Left hindlimb (tissue), 1 donor: ENCODE data around the gene HCAR3.
"Not testable (repeated sequence)": the region's sequence is repeated elsewhere in the genome, so short reads cannot be mapped to it uniquely, and the experiment has no call there.

Experiments used
- DNase-seq: peaks from one replicate; pipeline ENCODE4 v3.0.0-alpha.2; 2018

The HCAR3 gene

DNA sequence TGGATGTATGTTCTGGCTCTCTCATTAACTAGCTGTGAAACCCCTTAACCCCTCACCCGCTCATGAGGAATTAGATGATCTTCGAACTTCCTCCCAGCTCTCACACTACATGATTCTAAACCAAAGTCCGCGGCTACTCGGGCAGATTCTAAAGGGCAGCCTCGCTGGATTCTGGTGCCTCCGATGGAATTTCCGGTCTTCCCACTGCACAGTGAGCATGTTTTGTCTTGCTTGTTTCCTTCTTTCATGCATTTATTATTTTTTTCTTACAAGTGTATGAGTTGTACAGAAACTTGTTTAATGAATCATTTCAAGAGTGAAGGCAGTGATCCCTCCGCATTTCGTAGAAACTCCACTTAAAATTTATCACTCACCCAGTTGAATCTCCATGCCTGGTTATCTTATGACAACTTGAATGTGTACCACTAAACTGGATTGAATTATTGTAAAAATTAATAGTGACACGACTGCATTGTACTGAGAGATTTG lies 4.5 kb upstream of the HCAR3 start:
- DNase-seq, result no peak

DNA sequence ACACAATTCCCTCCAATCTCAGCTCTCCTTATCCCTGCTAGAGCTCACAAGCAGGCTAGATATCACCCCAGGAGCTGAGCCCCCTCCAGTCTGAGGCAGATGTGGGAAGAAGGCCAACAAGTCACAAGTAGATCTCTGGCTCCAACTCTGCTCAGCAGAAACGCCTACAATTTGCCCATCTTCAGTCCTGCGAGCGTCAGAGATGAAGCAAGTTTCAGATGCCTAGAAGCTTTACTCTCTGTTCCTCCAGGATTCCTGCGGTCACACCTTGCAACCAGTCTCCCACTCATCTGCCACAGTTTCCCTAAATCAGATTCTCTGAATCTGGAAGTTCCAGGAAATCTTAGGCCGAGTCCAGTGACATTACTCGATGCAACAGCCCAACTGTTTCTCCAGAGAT lies 1.4 kb downstream of the HCAR3 start:
- not testable (repeated sequence) for DNase-seq

DNA sequence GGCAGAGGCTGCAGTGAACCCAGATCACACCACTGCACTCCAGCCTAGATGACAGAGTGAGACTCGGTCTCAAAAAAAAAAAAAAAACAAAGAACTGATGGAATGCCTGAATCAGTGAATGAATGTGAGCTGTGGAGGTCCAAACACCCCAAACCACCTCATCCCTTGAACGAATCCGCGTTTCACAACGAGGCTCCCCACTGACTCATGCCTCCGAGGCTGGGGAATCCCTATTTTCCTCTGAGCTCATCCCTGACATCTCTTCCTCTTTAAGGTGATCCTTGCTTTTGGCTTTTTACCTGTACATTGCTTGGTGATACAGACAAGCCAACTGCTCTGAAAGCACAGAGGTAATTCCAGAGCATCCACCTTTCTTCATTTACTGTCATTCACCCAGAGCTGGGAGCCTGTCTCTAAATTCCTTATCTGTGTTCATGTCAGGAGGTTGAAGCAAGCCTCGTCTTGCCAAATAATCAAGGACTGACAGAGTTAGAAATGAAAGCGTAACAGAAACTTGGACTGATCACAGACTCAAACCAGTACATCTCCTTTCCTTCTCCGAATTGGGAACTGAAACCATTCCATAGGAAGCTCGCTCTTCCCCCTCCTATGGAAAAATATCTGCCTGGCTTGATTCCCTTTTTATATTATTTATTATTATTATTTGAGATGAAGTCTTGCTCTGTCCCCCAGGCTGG lies 3.0 kb downstream of the HCAR3 start:
- DNase-seq, result not testable (repeated sequence)

DNA sequence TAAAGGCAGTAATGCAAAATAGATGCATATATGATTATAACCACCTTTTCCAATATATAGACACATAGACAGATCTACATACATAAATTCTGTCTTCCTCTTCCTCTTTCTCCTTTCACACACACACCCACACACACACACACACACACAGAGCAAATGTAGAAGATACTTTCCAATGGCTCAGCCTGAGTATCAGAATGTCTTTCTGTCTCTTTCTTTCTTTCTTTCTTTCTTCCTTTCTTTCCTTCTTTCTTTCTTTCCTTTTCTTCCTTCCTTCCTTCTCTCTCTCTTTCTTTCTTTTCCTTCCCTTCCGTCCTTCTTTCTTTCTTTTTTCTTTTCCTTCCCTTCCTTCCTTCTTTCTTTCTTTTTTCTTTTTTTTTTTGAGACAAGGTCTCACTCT lies 5.3 kb downstream of the HCAR3 start:
- not testable (repeated sequence) for DNase-seq

DNA sequence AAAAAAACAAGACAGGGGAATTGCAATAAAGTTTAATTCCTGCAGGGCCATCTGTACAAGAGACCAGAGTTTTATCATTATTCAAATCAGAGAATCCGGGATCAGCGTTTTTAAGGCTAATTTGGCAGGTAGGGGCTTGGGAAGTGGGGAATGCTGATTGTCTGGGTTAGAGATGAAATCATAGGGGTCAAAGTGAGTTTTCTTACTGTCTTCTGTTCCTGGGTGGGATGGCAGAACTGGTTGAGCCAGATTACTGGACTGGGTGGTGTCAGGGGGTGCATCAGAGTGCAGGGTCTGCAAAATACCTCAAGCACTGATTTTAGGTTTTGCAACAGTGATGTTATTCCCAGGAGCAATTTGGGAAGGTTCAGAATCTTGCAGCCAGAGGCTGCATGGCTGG lies 6.3 kb downstream of the HCAR3 start:
- DNase-seq, result not testable (repeated sequence)

DNA sequence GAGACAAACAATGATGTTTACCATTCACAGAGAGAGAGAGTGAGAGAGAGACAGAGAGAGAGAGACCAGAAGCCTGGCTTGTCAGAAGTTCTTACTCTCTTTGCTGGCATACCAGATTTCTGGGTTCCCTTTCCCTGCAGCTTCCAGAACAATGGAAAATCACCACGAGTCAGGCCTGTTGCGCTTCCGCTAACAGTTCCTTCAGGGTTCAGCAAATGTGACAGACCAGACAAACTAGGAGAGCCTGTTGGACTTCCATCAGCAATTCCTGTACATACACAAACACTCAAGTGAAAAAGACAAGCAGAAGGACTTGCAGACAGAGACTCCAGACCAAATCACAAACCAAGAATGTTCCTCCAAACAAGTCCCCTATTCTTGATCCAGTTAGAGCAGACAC lies 7.3 kb downstream of the HCAR3 start:
- DNase-seq, result not testable (repeated sequence)

DNA sequence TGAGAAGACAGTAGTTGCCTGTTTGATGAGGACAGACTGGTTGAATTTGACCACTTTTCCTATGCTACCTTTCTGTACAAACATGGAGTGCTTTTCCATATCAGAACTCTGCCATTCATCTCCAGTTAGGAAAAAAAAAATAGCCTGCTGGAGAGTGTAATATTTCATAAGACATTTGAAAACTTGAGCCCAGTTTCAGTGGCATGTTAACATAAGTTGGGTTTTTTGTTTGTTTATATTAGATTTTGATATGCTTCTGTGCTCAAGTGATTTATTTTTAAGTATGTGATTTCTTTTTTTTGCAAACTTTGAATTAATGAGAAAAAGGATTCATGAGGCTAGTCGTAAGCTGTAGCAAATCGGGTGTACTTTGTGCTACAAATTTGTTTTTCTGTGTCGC lies 12.8 kb downstream of the HCAR3 start:
- not testable (repeated sequence) for DNase-seq

DNA sequence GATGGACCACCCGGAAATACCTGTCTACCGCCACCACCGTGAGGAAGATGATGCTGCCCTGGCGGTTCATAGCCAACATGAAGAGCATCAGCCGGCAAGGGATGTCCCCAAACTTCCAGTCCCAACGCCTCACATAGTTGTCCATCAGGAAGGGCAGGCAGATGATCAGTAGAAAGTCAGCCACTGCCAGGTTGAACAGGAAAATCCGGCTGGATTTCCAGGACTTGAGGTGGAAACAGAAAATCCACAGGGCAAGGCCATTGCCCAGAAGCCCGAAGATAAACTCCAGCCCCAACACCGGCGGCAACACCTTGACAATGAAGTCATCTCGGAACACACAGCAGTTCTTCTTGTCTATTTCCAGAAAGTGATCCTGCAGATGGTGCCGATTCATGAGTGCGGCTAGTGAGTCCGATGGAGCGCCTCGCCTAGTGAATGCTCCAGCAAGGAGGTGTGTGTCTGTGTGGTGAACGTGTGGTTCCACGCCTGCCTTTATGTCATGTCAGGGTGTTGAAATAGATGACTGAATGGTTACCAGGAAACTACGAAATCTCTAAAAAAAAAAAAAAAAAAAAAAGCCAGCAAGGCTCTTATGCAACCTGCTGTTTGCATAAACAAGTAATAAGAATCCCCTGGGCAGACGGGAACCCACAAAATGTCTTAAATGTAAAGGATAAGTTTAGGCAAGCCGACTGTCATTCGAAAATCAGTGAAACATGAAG lies 13.6 kb downstream of the HCAR3 start, which contains the start of gene HCAR2:
HCAR2 (minus strand) TSS at position 468 of the 722 bp plus-strand sequence; CDS start at position 394, 74 bp downstream.
- not testable (repeated sequence) for DNase-seq

DNA sequence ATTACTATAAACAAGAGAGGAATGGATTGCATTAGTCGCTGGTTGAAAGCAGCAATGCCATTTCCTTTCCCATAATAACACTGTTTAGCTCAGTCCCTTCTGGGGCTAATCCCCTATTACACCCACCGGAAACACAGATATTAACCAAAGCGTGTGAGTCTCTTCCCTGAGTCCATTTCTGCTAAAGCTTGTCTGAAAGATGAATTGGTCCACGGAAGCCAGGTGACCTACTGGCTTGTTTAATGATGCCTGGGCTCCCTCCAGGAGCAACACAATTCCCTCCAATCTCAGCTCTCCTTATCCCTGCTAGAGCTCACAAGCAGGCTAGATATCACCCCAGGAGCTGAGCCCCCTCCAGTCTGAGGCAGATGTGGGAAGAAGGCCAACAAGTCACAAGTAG lies 15.1 kb downstream of the HCAR3 start:
- DNase-seq, result not testable (repeated sequence)

DNA sequence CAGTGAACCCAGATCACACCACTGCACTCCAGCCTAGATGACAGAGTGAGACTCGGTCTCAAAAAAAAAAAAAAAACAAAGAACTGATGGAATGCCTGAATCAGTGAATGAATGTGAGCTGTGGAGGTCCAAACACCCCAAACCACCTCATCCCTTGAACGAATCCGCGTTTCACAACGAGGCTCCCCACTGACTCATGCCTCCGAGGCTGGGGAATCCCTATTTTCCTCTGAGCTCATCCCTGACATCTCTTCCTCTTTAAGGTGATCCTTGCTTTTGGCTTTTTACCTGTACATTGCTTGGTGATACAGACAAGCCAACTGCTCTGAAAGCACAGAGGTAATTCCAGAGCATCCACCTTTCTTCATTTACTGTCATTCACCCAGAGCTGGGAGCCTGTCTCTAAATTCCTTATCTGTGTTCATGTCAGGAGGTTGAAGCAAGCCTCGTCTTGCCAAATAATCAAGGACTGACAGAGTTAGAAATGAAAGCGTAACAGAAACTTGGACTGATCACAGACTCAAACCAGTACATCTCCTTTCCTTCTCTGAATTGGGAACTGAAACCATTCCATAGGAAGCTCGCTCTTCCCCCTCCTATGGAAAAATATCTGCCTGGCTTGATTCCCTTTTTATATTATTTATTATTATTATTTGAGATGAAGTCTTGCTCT lies 16.4 kb downstream of the HCAR3 start:
- DNase-seq, result not testable (repeated sequence)

DNA sequence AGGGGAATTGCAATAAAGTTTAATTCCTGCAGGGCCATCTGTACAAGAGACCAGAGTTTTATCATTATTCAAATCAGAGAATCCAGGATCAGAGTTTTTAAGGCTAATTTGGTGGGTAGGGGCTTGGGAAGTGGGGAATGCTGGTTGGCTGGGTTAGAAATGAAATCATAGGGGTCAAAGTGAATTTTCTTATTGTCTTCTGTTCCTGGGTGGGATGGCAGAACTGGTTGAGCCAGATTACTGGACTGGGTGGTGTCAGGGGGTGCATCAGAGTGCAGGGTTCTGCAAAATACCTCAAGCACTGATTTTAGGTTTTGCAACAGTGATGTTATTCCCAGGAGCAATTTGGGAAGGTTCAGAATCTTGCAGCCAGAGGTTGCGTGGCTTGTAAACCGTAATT lies 19.7 kb downstream of the HCAR3 start:
- not testable (repeated sequence) for DNase-seq

DNA sequence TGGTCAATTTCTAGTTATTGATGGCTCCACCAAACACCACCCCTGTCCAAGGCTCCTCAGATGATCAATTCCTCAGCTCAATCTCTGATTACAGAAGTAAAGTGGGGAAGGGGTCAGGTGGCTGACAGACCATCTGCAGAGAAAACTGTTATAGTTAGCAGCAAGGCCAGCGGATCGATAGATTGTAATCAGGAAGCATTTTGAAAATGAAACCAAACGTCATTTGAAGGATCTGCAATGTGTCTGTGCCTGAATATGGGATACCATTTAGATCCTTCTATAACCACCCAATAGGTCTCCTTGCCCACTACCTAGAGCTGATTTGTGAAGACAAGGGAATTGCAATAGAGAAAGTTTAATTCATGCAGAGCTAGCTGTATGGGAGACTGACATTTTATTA lies 25.0 kb downstream of the HCAR3 start:
- no peak for DNase-seq

DNA sequence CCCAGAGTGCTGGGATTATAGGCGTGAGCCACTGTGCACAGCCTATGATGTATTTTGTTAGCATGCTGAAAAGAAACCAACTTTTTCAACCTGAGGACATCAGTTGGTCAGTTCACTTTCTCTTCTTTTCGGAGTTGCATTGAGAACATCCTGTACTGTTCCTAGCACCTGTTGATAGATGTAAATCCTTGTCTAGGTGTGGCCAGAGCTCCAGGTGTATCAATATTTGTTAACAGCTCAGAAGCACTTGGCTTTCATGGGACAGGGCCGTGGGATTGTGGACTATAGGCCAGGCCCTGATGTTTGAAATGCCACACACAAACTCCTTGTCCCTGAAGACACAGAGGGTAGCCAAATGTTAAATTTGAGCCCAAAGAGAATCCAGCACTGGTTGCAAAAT lies 28.3 kb downstream of the HCAR3 start:
- no peak for DNase-seq

DNA sequence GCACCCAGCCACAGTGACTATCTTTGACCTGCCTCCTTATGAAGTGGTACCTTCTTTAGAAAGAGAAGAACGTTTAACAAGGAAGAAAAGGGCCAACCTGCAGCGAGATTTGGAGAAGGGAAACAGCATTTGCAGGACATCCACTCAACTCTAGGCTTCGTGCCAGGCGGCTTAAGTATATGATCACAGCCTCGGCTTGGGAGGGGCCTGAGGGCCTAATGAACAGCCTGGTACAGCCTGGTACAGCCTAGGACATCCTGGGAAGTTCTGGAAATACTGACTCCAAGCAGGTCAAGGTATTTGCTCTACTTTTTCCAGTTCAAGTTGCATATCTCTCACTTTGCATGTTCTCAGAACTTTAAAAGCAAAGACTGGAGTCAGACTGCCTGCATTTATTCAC lies 29.5 kb downstream of the HCAR3 start:
- DNase-seq, result no peak

DNA sequence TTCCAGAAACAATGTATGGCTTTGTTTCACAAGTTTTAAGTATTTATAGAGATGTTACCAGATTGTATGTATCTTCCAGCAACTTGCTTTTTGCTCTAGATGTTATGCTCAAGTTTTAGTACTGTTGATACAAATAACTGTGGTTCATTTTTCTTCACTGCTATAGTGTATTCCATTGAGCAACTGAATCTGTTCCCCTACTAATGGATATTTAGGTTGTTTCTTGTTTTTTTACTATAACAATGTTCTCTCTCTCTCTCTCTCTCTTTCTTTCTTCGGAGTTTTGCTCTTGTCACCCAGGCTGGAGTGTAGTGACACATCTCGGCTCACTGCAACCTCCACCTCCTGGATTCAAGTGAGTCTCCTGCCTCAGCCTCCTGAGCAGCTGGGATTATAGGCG lies 30.1 kb downstream of the HCAR3 start:
- no peak for DNase-seq

DNA sequence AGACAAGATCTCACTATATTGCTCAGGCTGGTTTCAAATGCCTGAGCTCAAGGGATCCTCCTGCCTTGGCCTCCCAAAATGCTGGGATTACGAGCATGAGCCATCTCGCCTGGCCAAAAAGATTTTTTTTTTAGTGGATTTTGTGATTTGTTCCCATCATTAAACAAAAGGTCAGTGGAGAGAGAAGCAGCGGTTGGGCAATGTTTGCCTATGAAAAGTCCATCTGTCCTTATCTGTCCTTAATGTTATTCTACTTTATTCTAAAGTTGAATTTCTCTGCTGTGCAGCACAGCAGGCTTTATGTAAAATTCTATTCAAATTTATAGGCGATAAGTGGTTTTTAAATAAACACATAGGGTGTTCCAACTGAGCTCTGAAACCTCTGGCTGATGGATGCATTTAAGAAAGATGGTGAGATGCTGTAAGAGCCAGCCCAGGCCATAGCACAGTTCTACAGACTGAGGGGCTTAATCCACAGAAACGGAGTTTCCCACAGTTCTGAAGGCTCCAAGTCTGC lies 32.3 kb downstream of the HCAR3 start:
- no peak for DNase-seq

DNA sequence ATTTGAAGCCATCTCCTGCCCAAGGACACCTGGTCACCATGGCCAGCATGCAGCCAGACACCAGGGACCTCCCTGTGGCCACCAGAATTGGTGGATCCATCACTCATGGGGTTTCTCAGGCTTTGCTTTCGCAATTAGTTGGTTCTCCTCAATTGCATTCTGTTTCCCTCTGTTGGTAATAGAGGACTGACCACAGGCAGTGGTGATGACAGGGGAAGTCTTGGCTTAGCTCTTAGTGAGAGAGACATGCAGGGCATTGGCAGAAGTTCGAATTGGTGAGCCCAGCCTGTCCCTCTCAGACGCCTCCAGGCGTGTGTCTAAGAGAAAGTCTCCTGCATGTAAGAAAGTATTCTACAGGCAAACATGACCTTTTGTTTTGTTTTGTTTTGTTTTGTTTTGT lies 34.8 kb downstream of the HCAR3 start:
- DNase-seq, result no peak

DNA sequence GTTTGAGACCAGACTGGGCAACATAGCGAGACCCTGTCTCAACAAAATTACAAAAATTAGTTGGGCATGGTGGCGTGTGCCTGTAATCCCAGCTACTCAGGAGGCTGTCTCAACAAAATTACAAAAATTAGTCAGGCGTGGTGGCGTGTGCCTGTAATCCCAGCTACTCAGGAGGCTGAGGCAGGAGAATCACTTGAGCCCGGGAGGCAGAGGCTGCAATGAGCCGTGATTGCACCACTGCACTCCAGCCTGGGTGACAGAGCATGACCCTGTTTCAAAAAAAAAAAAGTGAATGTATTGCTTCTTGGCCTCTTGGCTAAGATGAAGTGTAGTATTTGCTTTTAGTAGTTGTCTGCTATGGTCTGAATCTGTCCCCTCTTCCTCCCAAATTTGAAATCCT lies 35.6 kb downstream of the HCAR3 start:
- DNase-seq, result not testable (repeated sequence)

DNA sequence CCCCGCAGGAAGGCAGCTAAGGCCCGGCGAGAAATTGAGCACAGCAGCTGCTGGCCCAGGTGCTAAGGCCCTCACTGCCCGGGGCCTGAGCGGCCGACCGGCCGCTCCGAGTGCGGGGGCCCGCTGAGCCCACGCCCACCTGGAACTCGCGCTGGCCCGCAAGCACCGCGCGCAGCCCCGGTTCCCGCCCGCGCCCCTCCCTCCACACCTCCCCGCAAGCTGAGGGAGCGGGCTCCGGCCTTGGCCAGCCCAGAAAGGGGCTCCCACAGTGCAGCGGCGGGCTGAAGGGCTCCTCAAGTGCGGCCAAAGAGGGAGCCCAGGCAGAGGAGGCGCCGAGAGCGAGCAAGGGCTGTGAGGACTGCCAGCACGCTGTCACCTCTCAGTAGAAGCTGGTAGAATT lies 39.8 kb downstream of the HCAR3 start:
- DNase-seq, result not testable (repeated sequence)

DNA sequence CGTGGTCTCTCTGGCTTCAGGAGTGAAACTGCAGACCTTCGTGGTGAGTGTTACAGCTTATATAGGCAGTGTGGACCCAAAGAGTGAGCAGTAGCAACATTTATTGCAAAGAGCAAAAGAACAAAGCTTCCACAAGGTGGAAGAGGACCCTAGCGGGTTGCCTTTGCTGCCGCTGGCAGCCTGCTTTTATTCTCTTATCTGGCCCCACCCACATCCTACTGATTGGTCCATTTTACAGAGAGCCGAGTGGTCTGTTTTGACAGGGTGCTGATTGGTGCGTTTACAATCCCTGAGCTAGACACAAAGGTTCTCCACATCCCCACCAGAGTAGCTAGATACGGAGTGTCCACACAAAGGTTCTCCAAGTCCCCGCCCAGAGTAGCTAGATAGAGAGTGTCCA lies 40.6 kb downstream of the HCAR3 start:
- DNase-seq, result not testable (repeated sequence)

DNA sequence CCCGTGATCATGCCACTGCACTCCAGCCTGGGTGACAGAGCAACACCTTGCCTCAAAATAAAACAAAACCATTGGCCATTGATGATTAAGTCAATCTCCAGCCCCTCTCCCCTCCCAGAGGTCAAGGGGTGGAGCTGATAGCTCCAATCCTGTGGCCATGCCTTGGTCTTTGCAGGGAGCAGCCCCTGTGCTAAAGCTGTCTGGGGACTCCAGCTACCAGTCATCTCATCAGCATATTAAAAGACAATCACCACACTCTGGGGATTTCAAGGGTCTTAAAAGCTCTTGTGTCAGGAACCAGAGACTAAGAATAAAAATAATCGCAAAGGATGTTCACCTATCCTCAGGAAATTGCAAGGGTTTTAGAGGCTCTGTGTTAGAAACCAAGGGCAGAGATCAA lies 44.1 kb downstream of the HCAR3 start:
- DNase-seq, result no peak

DNA sequence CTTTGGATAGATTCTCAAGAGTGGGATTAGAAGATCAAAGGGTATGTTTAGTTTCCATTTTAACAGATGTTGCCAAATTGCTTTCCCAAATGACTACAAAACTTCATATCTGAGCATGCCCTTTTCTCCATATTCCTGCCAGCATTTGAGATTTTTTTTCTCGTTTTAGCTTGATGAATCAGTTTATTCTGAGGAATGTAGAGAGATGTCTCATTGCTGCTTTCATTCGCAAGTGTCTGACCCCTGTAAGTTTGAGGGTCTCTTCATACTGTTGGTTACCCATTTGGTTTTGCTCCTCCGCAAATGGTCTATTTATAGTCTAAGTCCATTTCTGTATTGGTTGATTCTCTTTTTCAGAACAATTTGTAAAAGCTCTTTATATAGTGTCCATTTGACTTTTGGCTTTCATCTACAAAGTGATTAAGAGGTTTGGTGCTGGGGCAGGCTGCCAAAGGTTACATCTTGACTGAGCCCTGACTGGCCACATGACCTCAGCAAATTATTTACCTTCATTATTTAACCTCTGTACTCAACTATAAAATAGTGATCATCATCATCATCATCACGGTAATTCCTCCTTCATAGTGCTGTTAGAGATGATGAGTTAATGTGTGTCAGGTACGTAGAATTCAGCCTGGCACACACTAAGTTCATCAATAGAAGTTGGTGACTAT lies 47.1 kb downstream of the HCAR3 start:
- DNase-seq, result no peak

DNA sequence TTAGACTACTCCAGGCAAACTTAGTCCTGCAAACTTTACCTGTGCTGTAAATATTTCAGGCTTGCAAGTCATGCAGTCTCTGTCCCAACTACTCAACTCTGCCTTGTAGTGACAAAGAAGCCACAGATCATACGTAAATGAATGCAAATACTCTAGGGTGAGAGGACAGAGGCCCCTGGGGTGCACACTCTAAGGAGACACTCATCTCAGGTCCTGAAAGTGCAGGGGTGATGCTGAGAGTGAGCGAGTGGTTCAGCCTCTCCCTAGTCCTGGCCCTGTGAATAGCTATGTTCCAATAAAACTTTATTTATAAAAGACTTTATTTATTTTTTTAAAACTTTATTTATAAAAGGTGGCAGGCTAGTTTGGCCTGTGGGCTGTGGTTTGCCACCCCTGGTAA lies 48.3 kb downstream of the HCAR3 start:
- no peak for DNase-seq
